GM21360 (cell line): ENCODE measurements around the gene CTSZ.
"Not testable (repeated sequence)": the region's sequence is repeated elsewhere in the genome, so short reads cannot be mapped to it uniquely, and the experiment has no call there.

Experiments used
- ATAC-seq: cut with Tn5 transposase; IDR thresholded peaks from one replicate; pipeline ENCODE4 v1.9.1; 2021; ENCODE audit warnings: mild to moderate bottlenecking, moderate library complexity; ENCODE audit not compliant: unreplicated experiment

The CTSZ gene

DNA sequence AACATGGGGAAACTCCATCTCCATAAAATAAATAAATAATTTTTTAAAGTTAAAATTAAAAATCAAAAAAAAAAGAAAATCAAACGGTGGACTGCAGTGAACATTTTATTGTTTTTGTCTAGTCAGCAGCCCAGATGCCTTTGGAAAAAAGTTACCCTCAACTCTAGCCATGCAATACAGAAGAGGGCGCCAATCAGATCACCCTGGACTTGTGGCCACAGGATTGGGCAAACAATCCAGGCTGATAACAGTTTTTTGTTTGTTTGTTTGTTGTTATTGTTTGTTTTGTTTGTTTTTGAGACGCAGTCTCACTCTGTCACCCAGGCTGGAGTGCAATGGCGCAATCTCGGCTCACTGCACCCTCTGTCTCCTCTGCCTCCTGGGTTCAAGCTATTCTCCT is 56.5 kb downstream of the CTSZ start:
- no peak for ATAC-seq

DNA sequence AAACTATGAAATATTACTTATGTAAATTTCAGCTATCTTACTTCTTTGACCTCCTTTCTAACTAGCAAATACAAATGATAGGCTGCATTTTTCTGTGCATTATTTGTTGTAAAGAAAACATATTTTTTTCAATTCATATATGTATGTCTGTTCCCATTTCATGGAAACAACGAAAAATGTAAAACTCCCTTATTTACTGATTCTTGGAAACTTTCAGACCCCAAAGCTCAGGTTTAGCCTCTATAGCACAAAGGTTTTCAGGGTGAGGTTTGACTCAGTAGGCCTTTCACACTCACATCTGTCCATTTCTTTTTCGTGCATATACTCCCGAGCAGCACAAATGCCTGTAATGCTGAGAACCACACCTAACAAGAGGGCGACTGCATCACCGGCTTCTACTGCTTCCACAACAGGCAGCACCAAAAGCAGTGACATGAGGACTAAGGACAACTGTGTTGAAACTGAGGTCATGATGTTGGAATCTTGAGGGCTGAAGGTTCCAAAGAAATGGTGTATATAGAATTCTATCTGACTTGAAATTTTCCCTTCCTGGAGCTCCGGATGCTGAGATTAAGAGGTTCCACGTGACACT is 59.2 kb downstream of the CTSZ start:
- ATAC-seq: not testable (repeated sequence)

GRCh38 chr20:58945965-58946631 is 61.0 kb downstream of the CTSZ start:
- no peak for ATAC-seq
